Measurements from ENCODE around the gene WAPL. TPM values are rescaled to one million over a fixed set of nuclear protein-coding genes. Genes with fewer than 3 reads are reported as not detected.

Gene WAPL
- total and polyA plus RNA-seq, 9 of the 15 experiments (the other 6 are each of a cell fraction or from before 2014, with no cell fraction given) = 14.3 to 36.4 (median 25.3) TPM

DNA sequence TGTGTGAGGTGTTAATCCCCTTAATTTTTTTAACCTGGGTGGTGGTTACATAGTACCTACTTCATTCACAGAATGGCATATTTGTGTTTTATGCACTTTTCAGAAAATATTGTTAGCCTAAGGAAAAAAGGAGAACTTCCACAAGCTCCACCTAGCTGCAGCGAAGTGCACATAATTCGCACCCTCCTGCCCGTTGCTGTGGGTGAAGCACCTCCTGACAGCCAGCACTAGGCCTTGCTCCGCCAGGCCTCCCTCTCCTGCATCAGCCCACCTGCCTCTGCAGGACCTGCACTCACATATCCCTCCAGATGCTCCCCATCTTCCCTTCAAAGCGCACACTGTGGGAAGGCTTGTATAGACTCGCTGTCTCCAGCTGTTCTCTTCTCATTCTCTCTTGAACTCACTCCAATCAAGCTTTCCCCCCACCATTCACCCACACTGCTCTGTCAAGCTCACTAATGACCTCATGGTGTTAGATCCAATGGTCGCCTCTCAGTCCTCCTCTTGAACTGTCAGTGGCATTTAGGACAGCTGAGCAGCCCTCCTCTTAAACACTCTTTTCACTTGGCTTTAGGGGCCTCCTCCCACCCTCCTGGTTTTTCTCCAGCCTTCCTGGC, 134.3 kb downstream of the WAPL start:
- Histone ChIP-seq H3K4me1 (replicated peaks in 1 of 2; ENCODE audit: control insufficient read depth in 2 of 2, insufficient read depth in 2 of 2, low read length in 2 of 2) (peaks cover 0 to 6% of the 10 kb centered on the region in 2 experiments; a peak in 3 of 5 replicates), H2AFZ (ENCODE audit: low read depth, low read length) (no peak overlapping the region), H3K36me3 (ENCODE audit: control insufficient read depth, insufficient read depth, low read length) (no peaks in the 10 kb centered on the region), H3K4me2 (ENCODE audit: insufficient read depth, low read length) (no peak overlapping the region), H3K9me3 (replicated peaks; ENCODE audit: control insufficient read depth, insufficient read depth, low read depth, low read length) (no peaks in the 10 kb centered on the region), H3K9me1 (ENCODE audit: control insufficient read depth, insufficient read depth, low read length) (no peaks in the 10 kb centered on the region), H3K9ac (ENCODE audit: insufficient read depth in 1 of 2, low read depth in 2 of 2, low read length in 2 of 2) (no peak overlapping the region; a peak in 1 of 4 replicates), H3K27ac (ENCODE audit: extremely low read depth, low read depth, low read length) (no peak overlapping the region), H3K27me3 (ENCODE audit: control insufficient read depth in 2 of 2, insufficient read depth in 2 of 2, low read length in 2 of 2) (peaks cover 0 to 4% of the 10 kb centered on the region in 2 experiments; a peak in 1 of 5 replicates), H3K79me2 (ENCODE audit: control insufficient read depth, insufficient read depth, low read length) (no peaks in the 10 kb centered on the region), H3K4me3 (no peak overlapping the region), H4K20me1 (replicated peaks; ENCODE audit: control insufficient read depth, insufficient read depth, low read length) (no peaks in the 10 kb centered on the region)
- no peak for TF ChIP-seq ZNF124 (CRISPR knock-in tag; IDR thresholded peaks at IDR 0.05)
- TF ChIP-seq KLF6 (CRISPR knock-in tag; IDR thresholded peaks at IDR 0.05; ENCODE audit: borderline replicate concordance) = no peak
- no peak for TF ChIP-seq HMG20B (CRISPR knock-in tag; IDR thresholded peaks at IDR 0.05)
- no peak for TF ChIP-seq MBD1 (CRISPR knock-in tag; IDR thresholded peaks at IDR 0.05)
- DNase-seq (ENCODE audit: extremely low read depth in 1 of 4, low spot score in 3 of 4) (no peak), ATAC-seq (peak; percentile 49), FAIRE-seq (no peak)
- intact Hi-C loops (cut with micrococcal nuclease) = no loop called here
- 6% methylated on average over 6 of the region's 7 CpGs for WGBS (ENCODE audit: insufficient coverage, low coverage, missing lambda C conversion rate)
- in situ Hi-C loops (cut with MboI) = no loop called here
- no TSS peak for BruUV-seq (replicated peaks)
- CTCF ChIA-PET (ENCODE audit: low intra/inter-chr PET ratio) = no interaction called here
- POLR2A ChIA-PET = interaction anchor here (0.9 kb wide), 1 partner anchor 12 kb away, joined by 6 read pairs; no protein-coding TSS in a partner anchor

All from K562 (cell line).